AG09309 (cell line): ENCODE results near the gene SMARCAL1.
A peak's percentile ranks its signal among the peaks of the same experiment; 100 is the strongest.

ENCODE experiments used
- DNase-seq: peaks from one replicate; pipeline ENCODE4 v3.0.0-alpha.2; 2010; ENCODE audit warnings: low read depth
- H3K4me3 ChIP-seq: 2 replicates; pipeline ENCODE4 v1.5.1; 2011; ENCODE audit warnings: mild to moderate bottlenecking, low read depth, low read length, moderate library complexity; ENCODE audit not compliant: control insufficient read depth
- TF ChIP-seq, protein P1 (sequence below): IDR thresholded peaks from 2 replicates; pipeline ENCODE4 v1.5.1; 2011; ENCODE audit warnings: mild to moderate bottlenecking, low read depth, low read length, inconsistent platforms; ENCODE audit not compliant: insufficient read depth, control insufficient read depth; ENCODE audit errors: missing control alignments

SMARCAL1 gene

GRCh38 chr2:216498070-216498378 is 85.7 kb downstream of the SMARCAL1 start:
- peak overlapping the region; percentile 46 for H3K4me3 ChIP-seq
- TF ChIP-seq, protein P1, sequence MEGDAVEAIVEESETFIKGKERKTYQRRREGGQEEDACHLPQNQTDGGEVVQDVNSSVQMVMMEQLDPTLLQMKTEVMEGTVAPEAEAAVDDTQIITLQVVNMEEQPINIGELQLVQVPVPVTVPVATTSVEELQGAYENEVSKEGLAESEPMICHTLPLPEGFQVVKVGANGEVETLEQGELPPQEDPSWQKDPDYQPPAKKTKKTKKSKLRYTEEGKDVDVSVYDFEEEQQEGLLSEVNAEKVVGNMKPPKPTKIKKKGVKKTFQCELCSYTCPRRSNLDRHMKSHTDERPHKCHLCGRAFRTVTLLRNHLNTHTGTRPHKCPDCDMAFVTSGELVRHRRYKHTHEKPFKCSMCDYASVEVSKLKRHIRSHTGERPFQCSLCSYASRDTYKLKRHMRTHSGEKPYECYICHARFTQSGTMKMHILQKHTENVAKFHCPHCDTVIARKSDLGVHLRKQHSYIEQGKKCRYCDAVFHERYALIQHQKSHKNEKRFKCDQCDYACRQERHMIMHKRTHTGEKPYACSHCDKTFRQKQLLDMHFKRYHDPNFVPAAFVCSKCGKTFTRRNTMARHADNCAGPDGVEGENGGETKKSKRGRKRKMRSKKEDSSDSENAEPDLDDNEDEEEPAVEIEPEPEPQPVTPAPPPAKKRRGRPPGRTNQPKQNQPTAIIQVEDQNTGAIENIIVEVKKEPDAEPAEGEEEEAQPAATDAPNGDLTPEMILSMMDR = no peak
- DNase-seq = no peak

- peak; percentile 82 for DNase-seq
- peak within 1 kb of the TSS; percentile 46 for H3K4me3 ChIP-seq
- TF ChIP-seq, protein P1 = no peak
These were observed 86.4 kb downstream of the SMARCAL1 start, which contains the start of gene RPL37A for GRCh38 chr2:216498379-216499352. Gene RPL37A (plus strand): TSS chr2:216498844. CDS start chr2:216498875, 31 bp downstream.

DNA sequence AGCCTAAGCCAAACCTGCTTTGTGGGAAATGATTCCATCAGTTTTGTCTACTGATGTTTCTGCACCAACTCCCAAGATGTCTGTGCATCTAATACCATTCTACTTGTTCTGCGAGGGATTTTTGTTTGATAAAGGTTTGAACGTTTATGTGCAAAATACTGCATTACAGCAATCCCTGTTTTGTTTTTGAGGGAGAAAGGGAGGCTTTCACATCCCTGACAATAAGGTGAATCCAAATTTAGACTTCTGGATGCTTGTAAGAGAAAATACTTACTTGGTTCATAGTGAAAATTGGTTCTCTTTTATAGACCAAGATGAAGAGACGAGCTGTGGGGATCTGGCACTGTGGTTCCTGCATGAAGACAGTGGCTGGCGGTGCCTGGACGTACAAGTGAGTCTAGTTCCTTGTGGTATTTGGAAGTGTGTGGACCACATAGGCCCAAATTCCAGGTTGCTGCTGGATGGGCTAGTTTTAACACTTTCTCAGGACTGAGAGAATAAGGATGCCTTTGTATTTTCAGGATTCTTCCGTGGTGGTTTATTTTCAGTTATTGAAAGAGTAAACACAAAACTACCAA is 87.4 kb downstream of the SMARCAL1 start:
- TF ChIP-seq, protein P1 = no peak
- no peak for DNase-seq
- H3K4me3 ChIP-seq = peak overlapping the region; percentile 46

DNA sequence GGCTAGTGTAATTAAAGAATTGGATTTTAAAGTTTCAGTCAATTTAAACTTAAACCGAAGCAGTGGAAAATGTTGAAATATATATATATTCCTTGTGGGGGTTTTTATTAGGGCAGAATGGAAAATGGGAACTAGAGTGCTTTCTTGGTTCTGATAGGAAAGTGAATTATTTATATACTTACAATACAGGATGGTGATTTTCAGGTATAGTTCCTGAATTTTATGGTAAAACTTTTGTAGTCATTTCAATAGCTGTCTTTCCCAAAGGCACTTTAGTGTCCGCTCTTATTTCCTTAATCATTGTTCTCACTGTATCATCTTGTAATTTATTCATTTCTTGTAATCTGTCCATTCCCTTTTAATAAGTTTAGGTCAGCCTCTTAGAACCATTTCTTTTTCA is 88.3 kb downstream of the SMARCAL1 start:
- no peak for DNase-seq
- TF ChIP-seq, protein P1 = no peak
- peak overlapping the region; percentile 46 for H3K4me3 ChIP-seq

- DNase-seq = no peak
- TF ChIP-seq, protein P1 = no peak
- H3K4me3 ChIP-seq = no peak overlapping the region
These were observed 89.6 kb downstream of the SMARCAL1 start for GRCh38 chr2:216501854-216502253.

DNA sequence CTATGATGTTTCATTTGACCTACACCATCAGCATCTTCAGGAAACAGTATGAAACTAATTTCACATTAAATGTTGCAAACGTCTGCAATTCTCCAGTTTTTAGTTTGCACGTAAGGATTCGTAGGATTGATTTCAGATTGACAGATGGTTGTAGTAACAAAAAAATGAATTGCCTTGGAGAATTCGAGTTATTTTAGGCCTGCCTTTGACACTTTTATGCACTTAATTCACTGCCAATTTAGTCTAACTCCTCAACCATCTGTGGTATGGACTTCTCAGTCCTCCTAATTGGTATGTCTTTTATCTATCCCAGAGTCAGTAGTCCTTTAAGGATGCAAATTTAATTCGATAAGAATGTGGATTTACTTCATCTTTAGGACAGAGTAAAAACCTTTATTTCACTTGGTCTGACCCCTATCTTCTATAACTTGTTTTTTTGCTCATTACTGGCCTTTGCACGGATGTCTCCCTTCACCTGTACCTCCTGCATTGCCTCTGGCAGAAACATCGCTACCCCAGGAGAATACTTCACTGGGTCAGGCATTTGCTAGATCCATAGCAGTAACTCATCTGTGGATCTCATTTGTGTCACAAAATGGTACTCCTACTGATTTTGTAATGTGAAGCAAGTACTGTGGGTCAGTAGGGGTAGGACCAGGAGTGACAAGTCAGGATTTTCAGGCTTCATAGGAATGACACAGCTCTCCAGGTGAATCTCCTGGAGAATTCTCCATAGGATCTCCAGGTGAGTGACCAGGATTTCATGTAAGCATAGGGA is 90.3 kb downstream of the SMARCAL1 start:
- TF ChIP-seq, protein P1 = no peak
- no peak for DNase-seq
- H3K4me3 ChIP-seq = no peak overlapping the region
